ENCODE measurements around the gene PRCD. TPM values are rescaled to one million over a fixed set of nuclear protein-coding genes. Genes with fewer than 3 reads are reported as not detected.
A peak's percentile ranks its signal among the peaks of the same experiment; 100 is the strongest.
"Not testable (repeated sequence)": the region's sequence is repeated elsewhere in the genome, so short reads cannot be mapped to it uniquely, and the experiment has no call there.

PRCD gene
- total RNA-seq, 4 donors from 2014 or later: 2.3 to 20.0 (median 3.5) TPM

GRCh38 chr17:76524598-76525512 is 15.0 kb upstream of the PRCD start:
- no peak for DNase-seq (ENCODE audit: low spot score)
- TF ChIP-seq CTCF (IDR thresholded peaks at IDR 0.05): no peak
- ATAC-seq (ENCODE audit: low FRiP score): no peak

GRCh38 chr17:76525513-76525833 is 14.4 kb upstream of the PRCD start:
- not testable (repeated sequence) for ATAC-seq (ENCODE audit: low FRiP score); DNase-seq (ENCODE audit: low spot score)

DNA sequence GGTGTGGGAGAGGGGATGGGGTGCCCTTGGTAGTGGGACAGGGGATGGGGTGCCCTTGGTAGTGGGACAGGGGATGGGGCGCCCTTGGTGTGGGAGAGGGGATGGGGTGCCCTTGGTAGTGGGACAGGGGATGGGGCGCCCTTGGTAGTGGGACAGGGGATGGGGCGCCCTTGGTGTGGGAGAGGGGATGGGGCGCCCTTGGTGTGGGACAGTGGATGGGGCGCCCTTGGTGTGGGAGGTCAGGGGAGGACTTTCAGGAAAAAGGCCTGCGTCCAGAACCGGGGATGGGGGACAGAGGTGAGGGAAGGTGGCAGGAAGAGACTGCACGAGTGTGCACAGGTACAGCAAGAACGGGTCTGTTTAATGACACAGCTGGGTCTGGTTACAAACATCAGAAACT is 12.8 kb upstream of the PRCD start:
- not testable (repeated sequence) for DNase-seq (ENCODE audit: low spot score); ATAC-seq (ENCODE audit: low FRiP score)

- ATAC-seq (ENCODE audit: low FRiP score) (peak; percentile 90), DNase-seq (ENCODE audit: low spot score) (peak; percentile 62)
- TF ChIP-seq CTCF (IDR thresholded peaks at IDR 0.05): peak in 1 of 3 donors; percentile 26
Measured at GRCh38 chr17:76527430-76528111, 12.3 kb upstream of the PRCD start.

GRCh38 chr17:76528156-76528527 is 11.7 kb upstream of the PRCD start:
- TF ChIP-seq CTCF (IDR thresholded peaks at IDR 0.05): no peak
- DNase-seq (ENCODE audit: low spot score) (no peak), ATAC-seq (ENCODE audit: low FRiP score) (no peak)

- peak; percentile 1 for ATAC-seq (ENCODE audit: low FRiP score)
- TF ChIP-seq CTCF (IDR thresholded peaks at IDR 0.05): no peak
- DNase-seq (ENCODE audit: low spot score): no peak
Measured at GRCh38 chr17:76528528-76529223, 11.2 kb upstream of the PRCD start.

- ATAC-seq (ENCODE audit: low FRiP score) (peak; percentile 62), DNase-seq (ENCODE audit: low spot score) (peak; percentile 37)
- TF ChIP-seq CTCF (IDR thresholded peaks at IDR 0.05): no peak
Measured at GRCh38 chr17:76529224-76530094, 10.4 kb upstream of the PRCD start.

Data from omental fat pad (tissue), 4 donors.